H9 (cell line): ENCODE data around the gene NRXN3. TPM values are rescaled to one million over a fixed set of nuclear protein-coding genes. Genes with fewer than 3 reads are reported as not detected.
A peak's percentile ranks its signal among the peaks of the same experiment; 100 is the strongest.

Source experiments
- DNase-seq: peaks from one replicate; pipeline ENCODE4 v3.0.0-alpha.2; 2017
- H2AFZ ChIP-seq: one replicate; pipeline ENCODE4 v1.6.1; 2013; ENCODE audit warnings: mild to moderate bottlenecking, low read length, control low read depth, moderate library complexity
- H2AK5ac ChIP-seq: 2 replicates; pipeline ENCODE4 v1.6.1; 2013; ENCODE audit warnings: low read length, control low read depth, mixed read lengths; ENCODE audit not compliant: insufficient read length
- H2BK120ac ChIP-seq: one replicate; pipeline ENCODE4 v1.6.1; 2013; ENCODE audit warnings: low read depth, mild to moderate bottlenecking, low read length, control low read depth, inconsistent platforms; ENCODE audit not compliant: poor library complexity, severe bottlenecking
- H2BK12ac ChIP-seq: 2 replicates; pipeline ENCODE4 v1.6.1; 2013; ENCODE audit warnings: low read length, control low read depth, mixed read lengths, low read depth; ENCODE audit not compliant: insufficient read length
- H2BK15ac ChIP-seq: 2 replicates; pipeline ENCODE4 v1.6.1; 2013; ENCODE audit warnings: low read depth, low read length, control low read depth
- H2BK20ac ChIP-seq: one replicate; pipeline ENCODE4 v1.6.1; 2013; ENCODE audit warnings: low read depth, mild to moderate bottlenecking, low read length, control low read depth, inconsistent platforms; ENCODE audit not compliant: poor library complexity, severe bottlenecking
- H2BK5ac ChIP-seq: 2 replicates; pipeline ENCODE4 v1.6.1; 2013; ENCODE audit warnings: low read length, control low read depth, mixed read lengths; ENCODE audit not compliant: insufficient read length
- H3K14ac ChIP-seq: 2 replicates; pipeline ENCODE4 v1.6.1; 2013; ENCODE audit warnings: low read length, control low read depth; ENCODE audit not compliant: insufficient read depth
- H3K18ac ChIP-seq: 2 replicates; pipeline ENCODE4 v1.6.1; 2013; ENCODE audit warnings: low read depth, mild to moderate bottlenecking, mixed read lengths, low read length, control low read depth; ENCODE audit not compliant: insufficient read length
- H3K23ac ChIP-seq: 2 replicates; pipeline ENCODE4 v1.6.1; 2013; ENCODE audit warnings: low read length, control low read depth, mixed read lengths, low read depth; ENCODE audit not compliant: insufficient read length
- H3K23me2 ChIP-seq: 2 replicates; pipeline ENCODE4 v1.6.1; 2013; ENCODE audit warnings: low read depth, mild to moderate bottlenecking, mixed read lengths, low read length, control low read depth; ENCODE audit not compliant: insufficient read length, poor library complexity, severe bottlenecking
- H3K27ac ChIP-seq: 2 replicates; pipeline ENCODE4 v1.5.1; 2013; ENCODE audit warnings: low read length, control low read depth, mixed read lengths, low read depth; ENCODE audit not compliant: insufficient read length
- H3K27me3 ChIP-seq: 2 replicates; pipeline ENCODE4 v1.6.1; 2013; ENCODE audit warnings: low read length, control low read depth, inconsistent platforms; ENCODE audit not compliant: insufficient read depth
- H3K4ac ChIP-seq: 2 replicates; pipeline ENCODE4 v1.6.1; 2013; ENCODE audit warnings: low read depth, mild to moderate bottlenecking, control low read depth, inconsistent platforms, low read length, moderate library complexity
- H3K4me1 ChIP-seq: 2 replicates; pipeline ENCODE4 v1.6.1; 2013; ENCODE audit warnings: low read length, control low read depth, inconsistent platforms; ENCODE audit not compliant: insufficient read depth
- H3K4me2 ChIP-seq: 2 replicates; pipeline ENCODE4 v1.6.1; 2013; ENCODE audit warnings: low read length, control low read depth, mixed read lengths; ENCODE audit not compliant: insufficient read length, insufficient read depth
- H3K56ac ChIP-seq: 2 replicates; pipeline ENCODE4 v1.6.1; 2013; ENCODE audit warnings: low read depth, mild to moderate bottlenecking, mixed read lengths, low read length, control low read depth; ENCODE audit not compliant: insufficient read length
- H3K79me1 ChIP-seq: 2 replicates; pipeline ENCODE4 v1.6.1; 2013; ENCODE audit warnings: low read depth, mild to moderate bottlenecking, moderate library complexity, low read length, control low read depth, inconsistent platforms; ENCODE audit not compliant: insufficient read depth, poor library complexity, severe bottlenecking
- H3K79me2 ChIP-seq: 2 replicates; pipeline ENCODE4 v1.6.1; 2013; ENCODE audit warnings: low read length, control low read depth, inconsistent platforms; ENCODE audit not compliant: insufficient read depth
- H3K9ac ChIP-seq: 2 replicates; pipeline ENCODE4 v1.6.1; 2013; ENCODE audit warnings: low read length, control low read depth, mixed read lengths; ENCODE audit not compliant: insufficient read length; ENCODE audit errors: extremely low read depth
- H3K9me3 ChIP-seq: one replicate; pipeline ENCODE4 v1.6.1; 2013; ENCODE audit warnings: low read depth, low read length, inconsistent platforms; ENCODE audit not compliant: control insufficient read depth
- H3T11ph ChIP-seq: one replicate; pipeline ENCODE4 v1.6.1; 2013; ENCODE audit warnings: mild to moderate bottlenecking, low read length, control low read depth, inconsistent platforms
- H4K20me1 ChIP-seq: one replicate; pipeline ENCODE4 v1.6.1; 2013; ENCODE audit not compliant: control insufficient read depth, insufficient read length, insufficient read depth
- H4K5ac ChIP-seq: 2 replicates; pipeline ENCODE4 v1.6.1; 2013; ENCODE audit warnings: low read depth, mild to moderate bottlenecking, mixed read lengths, low read length, control low read depth; ENCODE audit not compliant: insufficient read length
- H4K8ac ChIP-seq: replicated peaks from 2 replicates; pipeline ENCODE4 v1.6.1; 2013; ENCODE audit warnings: low read length, control low read depth, mixed read lengths, low read depth; ENCODE audit not compliant: insufficient read length
- H4K91ac ChIP-seq: 2 replicates; pipeline ENCODE4 v1.6.1; 2013; ENCODE audit warnings: low read depth, mild to moderate bottlenecking, moderate library complexity, mixed read lengths, low read length, control low read depth; ENCODE audit not compliant: insufficient read length
- H3K27ac Mint-ChIP-seq, 3 experiments: 2 replicates in 2 of 3; 3 replicates in 1 of 3; pipeline ENCODE4 v1.8.0; 2020 to 2021; ENCODE audit warnings: mixed read lengths in 3 of 3, mild to moderate bottlenecking in 1 of 3, moderate library complexity in 1 of 3
- H3K27me3 Mint-ChIP-seq: 2 replicates; pipeline ENCODE4 v1.8.0; 2021; ENCODE audit warnings: low read depth, mild to moderate bottlenecking, moderate library complexity, mixed read lengths
- H3K36me3 Mint-ChIP-seq, 3 experiments: 2 replicates in 2 of 3; 3 replicates in 1 of 3; pipeline ENCODE4 v1.8.0; 2020 to 2021; ENCODE audit warnings: low read depth in 3 of 3, mixed read lengths in 3 of 3; ENCODE audit not compliant: insufficient read depth in 1 of 3
- H3K4me1 Mint-ChIP-seq, 2 experiments: 2 replicates each; pipeline ENCODE4 v1.8.0; 2020; ENCODE audit warnings: mixed read lengths in 2 of 2
- H3K4me3 Mint-ChIP-seq, 2 experiments: 2 replicates in 1 of 2; 3 replicates in 1 of 2; pipeline ENCODE4 v1.8.0; 2020 to 2021; ENCODE audit warnings: mild to moderate bottlenecking in 2 of 2, mixed read lengths in 2 of 2, moderate library complexity in 1 of 2
- H3K9me3 Mint-ChIP-seq, 2 experiments: 2 replicates in 1 of 2; 3 replicates in 1 of 2; pipeline ENCODE4 v1.8.0; 2020; ENCODE audit warnings: mild to moderate bottlenecking in 2 of 2, mixed read lengths in 2 of 2, moderate library complexity in 1 of 2
- WGBS: extraction: QIAGEN DNeasy Blood & Tissue Kit; methylation state at CpG from one replicate; pipeline ENCODE4 v1.1.7; 2013; ENCODE audit warnings: missing lambda C conversion rate, low lambda C conversion rate, mixed read lengths; ENCODE audit not compliant: insufficient read length; ENCODE audit errors: extremely low coverage; 5-methylcytosine and 5-hydroxymethylcytosine counted together
- total RNA-seq: library from RNA; stranded (reverse); gene quantifications from 2 replicates; pipeline ENCODE4 v1.2.1, GENCODE V29; 2021
- TF ChIP-seq, protein P1 (sequence below): fragments of 200-600 bp; sonication (generic); conservative IDR thresholded peaks from 3 replicates; pipeline ENCODE4 v1.8.0; 2021; ENCODE audit warnings: antibody characterized with exemption, mild to moderate bottlenecking

The NRXN3 gene
- total RNA-seq, 1 experiment from 2014 or later = 1.8 TPM

DNA sequence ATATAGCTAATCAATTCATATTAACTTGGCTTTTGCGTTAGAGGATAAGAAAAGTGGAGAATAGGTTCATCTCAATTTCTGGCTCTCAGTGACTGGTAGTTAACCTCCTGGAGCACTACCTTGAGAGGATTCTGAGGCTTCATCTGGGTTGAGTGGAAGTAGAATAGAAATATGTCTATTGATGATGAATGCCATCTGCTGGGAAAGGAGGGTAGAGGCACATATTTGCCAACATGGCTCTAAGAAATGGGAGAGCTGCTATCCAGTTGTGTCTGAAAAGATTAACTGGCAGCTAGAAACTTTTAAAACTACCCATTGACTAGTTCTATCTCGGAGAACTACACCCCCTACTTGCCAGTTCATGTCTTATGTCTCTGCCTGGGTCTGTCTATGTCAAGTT is 530.1 kb downstream of the NRXN3 start:
- Mint-ChIP-seq H3K4me3 (no peak overlapping the region), H3K36me3 (no peaks in the 10 kb centered on the region), H3K9me3 (no peaks in the 10 kb centered on the region), H3K4me1 (peaks cover 7% of the 10 kb centered on the region in 2 experiments; a peak in 2 of 4 replicates), H3K27me3 (no peaks in the 10 kb centered on the region; the same call in none of the 2 replicates), H3K27ac (no peak overlapping the region; a peak in 1 of 7 replicates)
- Histone ChIP-seq H3K79me2 (no peaks in the 10 kb centered on the region), H2BK12ac (no peak overlapping the region), H3K27ac (no peak overlapping the region), H2BK15ac (no peak overlapping the region), H3K79me1 (no peaks in the 10 kb centered on the region), H4K91ac (no peak overlapping the region), H3K23me2 (no peaks in the 10 kb centered on the region), H3K18ac (no peak overlapping the region), H4K8ac (no peak overlapping the region), H3K14ac (no peak overlapping the region), H3K4ac (no peak overlapping the region), H3K9me3 (no peaks in the 10 kb centered on the region), H3K27me3 (no peaks in the 10 kb centered on the region), H2AK5ac (no peak overlapping the region), H3K56ac (no peak overlapping the region), H4K20me1 (no peaks in the 10 kb centered on the region), H4K5ac (no peak overlapping the region), H2AFZ (no peak overlapping the region), H3K9ac (no peak overlapping the region), H3K4me2 (no peak overlapping the region), H3K4me1 (no peaks in the 10 kb centered on the region), H2BK20ac (no peak overlapping the region), H3K23ac (no peak overlapping the region), H3T11ph (no peak overlapping the region), H2BK5ac (no peak overlapping the region), H2BK120ac (no peak overlapping the region)
- TF ChIP-seq, protein P1, sequence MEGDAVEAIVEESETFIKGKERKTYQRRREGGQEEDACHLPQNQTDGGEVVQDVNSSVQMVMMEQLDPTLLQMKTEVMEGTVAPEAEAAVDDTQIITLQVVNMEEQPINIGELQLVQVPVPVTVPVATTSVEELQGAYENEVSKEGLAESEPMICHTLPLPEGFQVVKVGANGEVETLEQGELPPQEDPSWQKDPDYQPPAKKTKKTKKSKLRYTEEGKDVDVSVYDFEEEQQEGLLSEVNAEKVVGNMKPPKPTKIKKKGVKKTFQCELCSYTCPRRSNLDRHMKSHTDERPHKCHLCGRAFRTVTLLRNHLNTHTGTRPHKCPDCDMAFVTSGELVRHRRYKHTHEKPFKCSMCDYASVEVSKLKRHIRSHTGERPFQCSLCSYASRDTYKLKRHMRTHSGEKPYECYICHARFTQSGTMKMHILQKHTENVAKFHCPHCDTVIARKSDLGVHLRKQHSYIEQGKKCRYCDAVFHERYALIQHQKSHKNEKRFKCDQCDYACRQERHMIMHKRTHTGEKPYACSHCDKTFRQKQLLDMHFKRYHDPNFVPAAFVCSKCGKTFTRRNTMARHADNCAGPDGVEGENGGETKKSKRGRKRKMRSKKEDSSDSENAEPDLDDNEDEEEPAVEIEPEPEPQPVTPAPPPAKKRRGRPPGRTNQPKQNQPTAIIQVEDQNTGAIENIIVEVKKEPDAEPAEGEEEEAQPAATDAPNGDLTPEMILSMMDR = 0 out of 3 replicates have a peak, but pooled peaks have one; percentile 12
- no CpG with 5 or more reads among the region's 2 CpGs for WGBS
- DNase-seq = no peak
